HEK293 (cell line): Measurements from ENCODE around the gene SCG3.

Experiments used
- CTCF ChIA-PET: fragments of 350-600 bp; formaldehyde crosslinking; extraction: SDS; loops from one replicate; lab custom pipeline; 2021; ENCODE audit warnings: antibody characterized with exemption; lab: Yijun Ruan, JAX
- POLR2A ChIA-PET: fragments of 300-600 bp; formaldehyde crosslinking; extraction: SDS; loops from one replicate; lab custom pipeline; 2020; ENCODE audit warnings: antibody characterized with exemption, inconsistent platforms; lab: Yijun Ruan, JAX
- H3K27ac ChIP-seq: fragments of 200-500 bp; sonication (Bioruptor generic); 2 replicates; pipeline ENCODE4 v1.5.1; 2014; ENCODE audit warnings: low read depth, low read length, control low read depth, inconsistent platforms; ENCODE audit errors: extremely low read depth
- H3K36me3 ChIP-seq, 2 experiments: fragments of 200-500 bp in 1 of 2; sonication (Bioruptor generic) in 1 of 2; 1 replicate in 1 of 2; 2 replicates in 1 of 2; pipeline ENCODE4 v1.5.1; 2014 to 2017; ENCODE audit warnings: inconsistent platforms in 2 of 2, low read length in 2 of 2; ENCODE audit not compliant: control insufficient read depth in 2 of 2, insufficient read depth in 1 of 2
- H3K4me1 ChIP-seq: fragments of 200-500 bp; sonication (Bioruptor generic); 2 replicates; pipeline ENCODE4 v1.5.1; 2014; ENCODE audit warnings: mild to moderate bottlenecking, low read length, inconsistent platforms; ENCODE audit not compliant: control insufficient read depth, insufficient read depth
- H3K4me3 ChIP-seq: 2 replicates; pipeline ENCODE4 v1.5.1; 2011; ENCODE audit warnings: low read depth, mild to moderate bottlenecking, control low read depth, low read length, moderate library complexity
- H3K9me3 ChIP-seq: fragments of 200-500 bp; sonication (Bioruptor generic); 2 replicates; pipeline ENCODE4 v1.5.1; 2014; ENCODE audit warnings: low read depth, low read length, inconsistent platforms; ENCODE audit not compliant: control insufficient read depth, insufficient read depth
- AEBP2 ChIP-seq: fragments of 450-650 bp; formaldehyde crosslinking; IDR thresholded peaks from 2 replicates; pipeline ENCODE4 v1.5.1; 2016; ENCODE audit warnings: missing biosample characterization, missing genetic modification characterization, borderline replicate concordance
- GLIS1 ChIP-seq: fragments of 450-650 bp; formaldehyde crosslinking; IDR thresholded peaks from 2 replicates; pipeline ENCODE4 v1.5.1; 2016; ENCODE audit warnings: missing biosample characterization, missing genetic modification characterization
- HOXC10 ChIP-seq: sonication (generic); formaldehyde crosslinking; IDR thresholded peaks from 2 replicates; pipeline ENCODE4 v1.8.1; 2023; ENCODE audit warnings: mild to moderate bottlenecking, missing genetic modification reagents
- KLF16 ChIP-seq: fragments of 450-650 bp; formaldehyde crosslinking; IDR thresholded peaks from 2 replicates; pipeline ENCODE4 v1.5.1; 2017; ENCODE audit warnings: missing biosample characterization, missing genetic modification characterization
- KLF17 ChIP-seq: fragments of 450-650 bp; formaldehyde crosslinking; IDR thresholded peaks from 2 replicates; pipeline ENCODE4 v1.5.1; 2016; ENCODE audit warnings: missing biosample characterization, missing genetic modification characterization
- MYNN ChIP-seq: fragments of 450-650 bp; formaldehyde crosslinking; IDR thresholded peaks from 2 replicates; pipeline ENCODE4 v1.5.1; 2016; ENCODE audit warnings: missing biosample characterization, missing genetic modification characterization, borderline replicate concordance
- PRDM6 ChIP-seq: fragments of 450-650 bp; formaldehyde crosslinking; IDR thresholded peaks from 2 replicates; pipeline ENCODE4 v1.5.1; 2017; ENCODE audit warnings: missing biosample characterization, missing genetic modification characterization
- YY2 ChIP-seq: fragments of 450-650 bp; formaldehyde crosslinking; IDR thresholded peaks from 2 replicates; pipeline ENCODE4 v1.5.1; 2016; ENCODE audit warnings: missing biosample characterization, missing genetic modification characterization
- ZNF121 ChIP-seq: fragments of 450-650 bp; formaldehyde crosslinking; IDR thresholded peaks from 2 replicates; pipeline ENCODE4 v1.5.1; 2016; ENCODE audit warnings: missing biosample characterization, missing genetic modification characterization
- ZNF23 ChIP-seq: fragments of 450-650 bp; formaldehyde crosslinking; IDR thresholded peaks from 2 replicates; pipeline ENCODE4 v1.5.1; 2016; ENCODE audit warnings: missing biosample characterization, missing genetic modification characterization, borderline replicate concordance
- ZNF280C ChIP-seq: fragments of 450-650 bp; formaldehyde crosslinking; IDR thresholded peaks from 2 replicates; pipeline ENCODE4 v1.5.1; 2016; ENCODE audit warnings: missing biosample characterization, missing genetic modification characterization
- ZNF341 ChIP-seq: fragments of 450-650 bp; formaldehyde crosslinking; IDR thresholded peaks from 2 replicates; pipeline ENCODE4; 2016; ENCODE audit warnings: low read depth, missing biosample characterization, missing genetic modification characterization
- ZNF350 ChIP-seq: fragments of 450-650 bp; formaldehyde crosslinking; IDR thresholded peaks from 2 replicates; pipeline ENCODE4 v1.5.0; 2017; ENCODE audit warnings: missing biosample characterization, mild to moderate bottlenecking, missing genetic modification characterization
- ZNF391 ChIP-seq: fragments of 450-650 bp; formaldehyde crosslinking; IDR thresholded peaks from 2 replicates; pipeline ENCODE4 v1.5.1; 2016; ENCODE audit warnings: low read depth, missing biosample characterization, missing genetic modification characterization, borderline replicate concordance
- ZNF394 ChIP-seq: fragments of 450-650 bp; formaldehyde crosslinking; IDR thresholded peaks from 2 replicates; pipeline ENCODE4 v1.5.1; 2016; ENCODE audit warnings: missing biosample characterization, missing genetic modification characterization, mild to moderate bottlenecking, moderate library complexity, borderline replicate concordance
- ZNF416 ChIP-seq: fragments of 450-650 bp; formaldehyde crosslinking; IDR thresholded peaks from 2 replicates; pipeline ENCODE4 v1.5.1; 2016; ENCODE audit warnings: missing biosample characterization, missing genetic modification characterization
- ZNF48 ChIP-seq: fragments of 450-650 bp; formaldehyde crosslinking; IDR thresholded peaks from 2 replicates; pipeline ENCODE4 v1.5.1; 2016; ENCODE audit warnings: missing biosample characterization, missing genetic modification characterization
- ZNF600 ChIP-seq: fragments of 450-650 bp; formaldehyde crosslinking; IDR thresholded peaks from 2 replicates; pipeline ENCODE4 v1.5.1; 2016; ENCODE audit warnings: missing biosample characterization, missing genetic modification characterization
- ZNF621 ChIP-seq: fragments of 450-650 bp; formaldehyde crosslinking; IDR thresholded peaks from 2 replicates; pipeline ENCODE4 v1.5.1; 2017; ENCODE audit warnings: missing biosample characterization, missing genetic modification characterization
- ZNF654 ChIP-seq: fragments of 450-650 bp; formaldehyde crosslinking; IDR thresholded peaks from 2 replicates; pipeline ENCODE4 v1.5.1; 2016; ENCODE audit warnings: low read depth, missing biosample characterization, missing genetic modification characterization
- ZNF707 ChIP-seq: fragments of 450-650 bp; formaldehyde crosslinking; IDR thresholded peaks from 2 replicates; pipeline ENCODE4 v1.5.1; 2016; ENCODE audit warnings: missing biosample characterization, missing genetic modification characterization
- ZNF76 ChIP-seq: fragments of 450-650 bp; formaldehyde crosslinking; IDR thresholded peaks from 2 replicates; pipeline ENCODE4; 2016; ENCODE audit warnings: low read depth, missing biosample characterization, missing genetic modification characterization, borderline replicate concordance
- ZSCAN4 ChIP-seq: fragments of 450-650 bp; formaldehyde crosslinking; IDR thresholded peaks from 2 replicates; pipeline ENCODE4 v1.5.1; 2017; ENCODE audit warnings: missing biosample characterization, missing genetic modification characterization

SCG3 gene

GRCh38 chr15:51755790-51756189 lies 74.5 kb downstream of the SCG3 start:
- TF ChIP-seq ZNF621 (no peak), ZNF394 (tag by site-specific recombination) (no peak), ZNF654 (tag by site-specific recombination) (no peak), ZNF76 (tag by site-specific recombination) (no peak), ZNF121 (tag by site-specific recombination) (no peak), ZNF416 (tag by site-specific recombination) (no peak)
- TF ChIP-seq, all 188 proteins: peak for 0
- Histone ChIP-seq H3K4me3 (no peak overlapping the region), H3K36me3 (no peaks in the 10 kb centered on the region), H3K9me3 (no peaks in the 10 kb centered on the region), H3K27ac (no peak overlapping the region), H3K4me1 (0 out of 2 replicates have a peak, but pooled peaks cover 2% of the 10 kb centered on the region)
- ChIA-PET CTCF (no interaction called here), POLR2A (no interaction called here)

GRCh38 chr15:51756482-51756881 lies 75.2 kb downstream of the SCG3 start:
- Histone ChIP-seq H3K9me3 (no peaks in the 10 kb centered on the region), H3K36me3 (no peaks in the 10 kb centered on the region), H3K4me3 (no peak overlapping the region), H3K27ac (no peak overlapping the region), H3K4me1 (0 out of 2 replicates have a peak, but pooled peaks cover 2% of the 10 kb centered on the region)
- ChIA-PET CTCF (interaction anchor here (2.7 kb wide), 1 partner anchor 20 kb away, joined by 21 read pairs; no protein-coding TSS in a partner anchor), POLR2A (no interaction called here)
- no peak for TF ChIP-seq ZNF707 (tag by site-specific recombination)
- no peak for TF ChIP-seq ZNF341 (tag by site-specific recombination)
- no peak for TF ChIP-seq MYNN

- 0 out of 2 replicates have a peak, but pooled peaks cover 2% of the 10 kb centered on the region for H3K4me1 ChIP-seq
- H3K4me3 ChIP-seq: no peak overlapping the region
- ChIA-PET POLR2A (no interaction called here), CTCF (interaction anchor here (2.7 kb wide), 1 partner anchor 19 kb away, joined by 21 read pairs; no protein-coding TSS in a partner anchor)
- no peak overlapping the region for H3K27ac ChIP-seq
- no peaks in the 10 kb centered on the region for H3K9me3 ChIP-seq
- no peaks in the 10 kb centered on the region for H3K36me3 ChIP-seq
- TF ChIP-seq GLIS1 (no peak), AEBP2 (tag by site-specific recombination) (no peak), ZSCAN4 (tag by site-specific recombination) (no peak), ZNF391 (tag by site-specific recombination) (no peak), PRDM6 (tag by site-specific recombination) (no peak), ZNF600 (tag by site-specific recombination) (no peak), HOXC10 (CRISPR knock-in tag) (no peak), ZNF23 (tag by site-specific recombination) (no peak), KLF17 (tag by site-specific recombination) (no peak), ZNF350 (no peak), YY2 (tag by site-specific recombination) (no peak), KLF16 (tag by site-specific recombination) (no peak), ZNF280C (tag by site-specific recombination) (no peak), ZNF48 (tag by site-specific recombination) (no peak)
Measured at GRCh38 chr15:51757450-51757849, 76.1 kb downstream of the SCG3 start.
